Measurements from ENCODE around the gene SLC49A3. TPM values are rescaled to one million over a fixed set of nuclear protein-coding genes. Genes with fewer than 3 reads are reported as not detected.

The SLC49A3 gene
- total RNA-seq, 2 experiments from 2014 or later: not detected

- Histone ChIP-seq H3K36me3 (ENCODE audit: insufficient read depth, low read length) (no peaks in the 10 kb centered on the region), H3K9me2 (ENCODE audit: insufficient read depth, low read length) (no peaks in the 10 kb centered on the region), H4K20me1 (ENCODE audit: insufficient read depth, low read length) (no peaks in the 10 kb centered on the region), H3K4me1 (ENCODE audit: insufficient read depth, low read length, poor library complexity, severe bottlenecking) (no peaks in the 10 kb centered on the region), H3K4me2 (ENCODE audit: low read length) (no peak overlapping the region), H3K9me3 (ENCODE audit: low read length) (no peaks in the 10 kb centered on the region), H2AFZ (ENCODE audit: low read length) (no peak overlapping the region), H3K79me2 (ENCODE audit: insufficient read depth, low read depth, low read length) (no peaks in the 10 kb centered on the region), H3K27ac (ENCODE audit: low read depth, low read length, poor library complexity, severe bottlenecking) (no peak overlapping the region), H3K4me3 (ENCODE audit: low read depth, low read length, poor library complexity, severe bottlenecking) (no peak overlapping the region)
- CTCF ChIA-PET (ENCODE audit: unreplicated experiment): no interaction called here
- BruUV-seq (replicated peaks): no TSS peak
- intact Hi-C loops (cut with micrococcal nuclease; ENCODE audit: unreplicated experiment): no loop called here
- no peak for DNase-seq (ENCODE audit: low spot score)
- TF ChIP-seq EZH2phosphoT487 (IDR thresholded peaks at IDR 0.05; ENCODE audit: borderline replicate concordance, low read depth, low read length) (no peak), CTCF (conservative IDR thresholded peaks at IDR 0.05; ENCODE audit: low read length) (no peak)
- POLR2A ChIA-PET: no interaction called here
Measured at GRCh38 chr4:687971-688853, 739 bp downstream of the SLC49A3 start.

- Histone ChIP-seq H3K9me2 (ENCODE audit: insufficient read depth, low read length) (no peaks in the 10 kb centered on the region), H3K4me2 (ENCODE audit: low read length) (no peak overlapping the region), H3K9me3 (ENCODE audit: low read length) (no peaks in the 10 kb centered on the region), H4K20me1 (ENCODE audit: insufficient read depth, low read length) (no peaks in the 10 kb centered on the region), H3K4me3 (ENCODE audit: low read depth, low read length, poor library complexity, severe bottlenecking) (no peak overlapping the region), H3K4me1 (ENCODE audit: insufficient read depth, low read length, poor library complexity, severe bottlenecking) (no peaks in the 10 kb centered on the region), H3K27ac (ENCODE audit: low read depth, low read length, poor library complexity, severe bottlenecking) (no peak overlapping the region), H2AFZ (ENCODE audit: low read length) (no peak overlapping the region), H3K36me3 (ENCODE audit: insufficient read depth, low read length) (no peaks in the 10 kb centered on the region), H3K79me2 (ENCODE audit: insufficient read depth, low read depth, low read length) (no peaks in the 10 kb centered on the region)
- TF ChIP-seq CTCF (conservative IDR thresholded peaks at IDR 0.05; ENCODE audit: low read length) (no peak), EZH2phosphoT487 (IDR thresholded peaks at IDR 0.05; ENCODE audit: borderline replicate concordance, low read depth, low read length) (no peak)
- ChIA-PET CTCF (ENCODE audit: unreplicated experiment) (no interaction called here), POLR2A (no interaction called here)
- BruUV-seq (replicated peaks): no TSS peak
- no peak for DNase-seq (ENCODE audit: low spot score)
- intact Hi-C loops (cut with micrococcal nuclease; ENCODE audit: unreplicated experiment): no loop called here
Measured at GRCh38 chr4:687048-687970, 1.6 kb downstream of the SLC49A3 start.
